Esophagus squamous epithelium (tissue), 4 donors: ENCODE results near the gene NECTIN2.

Experiments
- POLR2A ChIP-seq, 4 donors: fragments of 450-650 bp; IDR thresholded peaks; one replicate each; pipeline ENCODE4 v1.6.1; 2017; ENCODE audit warnings: antibody characterized with exemption in 4 of 4, mild to moderate bottlenecking in 4 of 4, moderate library complexity in 3 of 4
- TF ChIP-seq, protein P1 (sequence below), 6 experiments: fragments of 450-650 bp in 4 of 6; fragments of 200-600 bp in 2 of 6; sonication (generic) in 2 of 6; IDR thresholded peaks; one replicate each; pipeline ENCODE4 v1.5.1; 2016 to 2019; ENCODE audit warnings: antibody characterized with exemption in 6 of 6, mild to moderate bottlenecking in 4 of 6, moderate library complexity in 4 of 6

- TF ChIP-seq, protein P1, sequence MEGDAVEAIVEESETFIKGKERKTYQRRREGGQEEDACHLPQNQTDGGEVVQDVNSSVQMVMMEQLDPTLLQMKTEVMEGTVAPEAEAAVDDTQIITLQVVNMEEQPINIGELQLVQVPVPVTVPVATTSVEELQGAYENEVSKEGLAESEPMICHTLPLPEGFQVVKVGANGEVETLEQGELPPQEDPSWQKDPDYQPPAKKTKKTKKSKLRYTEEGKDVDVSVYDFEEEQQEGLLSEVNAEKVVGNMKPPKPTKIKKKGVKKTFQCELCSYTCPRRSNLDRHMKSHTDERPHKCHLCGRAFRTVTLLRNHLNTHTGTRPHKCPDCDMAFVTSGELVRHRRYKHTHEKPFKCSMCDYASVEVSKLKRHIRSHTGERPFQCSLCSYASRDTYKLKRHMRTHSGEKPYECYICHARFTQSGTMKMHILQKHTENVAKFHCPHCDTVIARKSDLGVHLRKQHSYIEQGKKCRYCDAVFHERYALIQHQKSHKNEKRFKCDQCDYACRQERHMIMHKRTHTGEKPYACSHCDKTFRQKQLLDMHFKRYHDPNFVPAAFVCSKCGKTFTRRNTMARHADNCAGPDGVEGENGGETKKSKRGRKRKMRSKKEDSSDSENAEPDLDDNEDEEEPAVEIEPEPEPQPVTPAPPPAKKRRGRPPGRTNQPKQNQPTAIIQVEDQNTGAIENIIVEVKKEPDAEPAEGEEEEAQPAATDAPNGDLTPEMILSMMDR (IDR thresholded peaks at IDR 0.05): no peak
- no peak for TF ChIP-seq POLR2A (IDR thresholded peaks at IDR 0.05)
Measured at GRCh38 chr19:44879309-44880065, 33.4 kb downstream of the NECTIN2 start.
